ENCODE data around the gene SCNN1A. TPM values are rescaled to one million over a fixed set of nuclear protein-coding genes. Genes with fewer than 3 reads are reported as not detected.

SCNN1A gene
- total and polyA plus RNA-seq, 2 of the 13 experiments (the other 11 are each of a cell fraction or from before 2014, with no cell fraction given): 1.5 to 14.6 TPM

DNA sequence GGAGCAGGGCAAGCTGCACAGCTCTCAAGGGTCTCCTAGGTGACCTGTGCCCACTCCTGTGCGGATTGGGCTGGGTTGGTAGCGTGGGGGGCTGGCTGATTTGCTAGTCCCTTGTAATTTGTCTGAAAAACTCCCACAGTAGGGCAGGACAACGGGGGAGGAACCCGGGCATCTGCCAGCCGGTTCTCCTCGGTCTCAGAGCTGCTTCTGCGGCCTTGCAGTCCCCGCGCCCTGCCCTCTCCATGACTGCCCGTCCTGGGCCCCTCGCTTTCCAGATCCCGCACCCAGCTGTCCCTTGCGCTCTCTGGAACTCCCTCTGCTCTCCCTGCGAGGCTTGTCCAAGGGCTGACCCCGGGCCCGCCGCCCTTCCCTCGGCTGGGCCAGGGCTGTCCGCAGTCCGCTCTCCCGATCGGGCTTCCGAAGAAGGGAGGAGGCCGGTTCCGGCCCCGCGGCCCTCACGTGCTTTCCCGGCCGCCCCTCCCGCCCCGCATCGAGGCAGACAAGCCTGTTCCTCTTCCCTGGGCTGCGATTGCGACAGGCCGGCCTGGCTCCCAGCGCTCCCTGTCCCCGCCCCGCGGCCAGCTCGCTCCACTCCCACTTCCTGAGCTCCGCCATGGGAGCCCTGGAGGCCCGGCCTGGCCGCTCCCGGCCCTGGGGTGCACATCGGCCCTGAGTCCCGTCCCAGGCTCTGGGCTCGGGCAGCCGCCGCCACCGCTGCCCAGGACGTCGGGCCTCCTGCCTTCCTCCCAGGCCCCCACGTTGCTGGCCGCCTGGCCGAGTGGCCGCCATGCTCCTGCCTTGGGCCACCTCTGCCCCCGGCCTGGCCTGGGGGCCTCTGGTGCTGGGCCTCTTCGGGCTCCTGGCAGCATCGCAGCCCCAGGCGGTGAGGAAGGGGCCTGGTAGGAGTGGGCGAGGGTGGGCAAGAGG, 8.5 kb upstream of the SCNN1A start, which contains the start of gene LTBR (continued):
- TF ChIP-seq KMT2B (CRISPR knock-in tag; IDR thresholded peaks at IDR 0.05) (peak; percentile 79; the same call in 1 of the 2 replicates), ZNF619 (CRISPR knock-in tag; IDR thresholded peaks at IDR 0.05) (peak; percentile 74; the same call in 1 of the 2 replicates), U2AF1 (optimal IDR thresholded peaks at IDR 0.05; ENCODE audit: low read depth, low read length) (no peak), ZNF616 (CRISPR knock-in tag; IDR thresholded peaks at IDR 0.05; ENCODE audit: low read depth) (peak; percentile 93; the same call in 1 of the 2 replicates), ZNF18 (CRISPR knock-in tag; IDR thresholded peaks at IDR 0.05; ENCODE audit: insufficient replicate concordance) (peak; percentile 89), NAIF1 (CRISPR knock-in tag; IDR thresholded peaks at IDR 0.05; ENCODE audit: borderline replicate concordance) (peak; percentile 80), ZBTB49 (CRISPR knock-in tag; IDR thresholded peaks at IDR 0.05; ENCODE audit: borderline replicate concordance) (no peak), ZNF138 (CRISPR knock-in tag; IDR thresholded peaks at IDR 0.05; ENCODE audit: low read depth) (peak; percentile 92), ZNF230 (CRISPR knock-in tag; IDR thresholded peaks at IDR 0.05) (0 out of 2 replicates have a peak, but pooled peaks have one; percentile 69), LRRFIP1 (CRISPR knock-in tag; conservative IDR thresholded peaks at IDR 0.05) (no peak), ETS1 (CRISPR knock-in tag; IDR thresholded peaks at IDR 0.05) (no peak), SETDB1 (CRISPR knock-in tag; IDR thresholded peaks at IDR 0.05; ENCODE audit: borderline replicate concordance) (peak; percentile 49; the same call in 1 of the 2 replicates)
- TF ChIP-seq, protein P1, sequence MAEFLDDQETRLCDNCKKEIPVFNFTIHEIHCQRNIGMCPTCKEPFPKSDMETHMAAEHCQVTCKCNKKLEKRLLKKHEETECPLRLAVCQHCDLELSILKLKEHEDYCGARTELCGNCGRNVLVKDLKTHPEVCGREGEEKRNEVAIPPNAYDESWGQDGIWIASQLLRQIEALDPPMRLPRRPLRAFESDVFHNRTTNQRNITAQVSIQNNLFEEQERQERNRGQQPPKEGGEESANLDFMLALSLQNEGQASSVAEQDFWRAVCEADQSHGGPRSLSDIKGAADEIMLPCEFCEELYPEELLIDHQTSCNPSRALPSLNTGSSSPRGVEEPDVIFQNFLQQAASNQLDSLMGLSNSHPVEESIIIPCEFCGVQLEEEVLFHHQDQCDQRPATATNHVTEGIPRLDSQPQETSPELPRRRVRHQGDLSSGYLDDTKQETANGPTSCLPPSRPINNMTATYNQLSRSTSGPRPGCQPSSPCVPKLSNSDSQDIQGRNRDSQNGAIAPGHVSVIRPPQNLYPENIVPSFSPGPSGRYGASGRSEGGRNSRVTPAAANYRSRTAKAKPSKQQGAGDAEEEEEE (CRISPR knock-in tag; IDR thresholded peaks at IDR 0.05; ENCODE audit: borderline replicate concordance): 0 out of 2 replicates have a peak, but pooled peaks have one; percentile 57
- TF ChIP-seq, protein P2, sequence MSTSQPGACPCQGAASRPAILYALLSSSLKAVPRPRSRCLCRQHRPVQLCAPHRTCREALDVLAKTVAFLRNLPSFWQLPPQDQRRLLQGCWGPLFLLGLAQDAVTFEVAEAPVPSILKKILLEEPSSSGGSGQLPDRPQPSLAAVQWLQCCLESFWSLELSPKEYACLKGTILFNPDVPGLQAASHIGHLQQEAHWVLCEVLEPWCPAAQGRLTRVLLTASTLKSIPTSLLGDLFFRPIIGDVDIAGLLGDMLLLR (CRISPR knock-in tag; IDR thresholded peaks at IDR 0.05): peak; percentile 97
- TF ChIP-seq, protein P3, sequence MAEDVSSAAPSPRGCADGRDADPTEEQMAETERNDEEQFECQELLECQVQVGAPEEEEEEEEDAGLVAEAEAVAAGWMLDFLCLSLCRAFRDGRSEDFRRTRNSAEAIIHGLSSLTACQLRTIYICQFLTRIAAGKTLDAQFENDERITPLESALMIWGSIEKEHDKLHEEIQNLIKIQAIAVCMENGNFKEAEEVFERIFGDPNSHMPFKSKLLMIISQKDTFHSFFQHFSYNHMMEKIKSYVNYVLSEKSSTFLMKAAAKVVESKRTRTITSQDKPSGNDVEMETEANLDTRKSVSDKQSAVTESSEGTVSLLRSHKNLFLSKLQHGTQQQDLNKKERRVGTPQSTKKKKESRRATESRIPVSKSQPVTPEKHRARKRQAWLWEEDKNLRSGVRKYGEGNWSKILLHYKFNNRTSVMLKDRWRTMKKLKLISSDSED (CRISPR knock-in tag; IDR thresholded peaks at IDR 0.05): peak; percentile 88

All from HepG2 (cell line).